ENCODE measurements around the gene EFCAB11.

EFCAB11 gene

DNA sequence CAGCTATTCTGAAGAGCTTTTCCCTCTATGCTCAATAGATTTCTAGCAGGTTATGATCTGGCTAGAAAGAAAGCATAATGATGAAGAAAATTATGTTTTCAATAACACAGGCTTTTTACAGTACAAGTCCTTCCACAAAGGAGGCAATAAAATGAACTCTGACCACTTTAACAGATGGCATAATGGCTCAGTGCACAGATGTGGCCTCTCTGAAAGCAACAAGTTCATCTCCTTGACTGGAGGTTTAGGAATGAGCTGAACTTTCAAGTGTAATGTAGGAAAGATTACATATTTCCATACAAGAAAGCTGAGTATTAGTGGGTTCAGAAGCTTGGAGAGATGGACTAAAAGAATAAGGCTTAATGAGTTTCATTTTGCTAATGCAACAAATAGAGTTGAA lies 147.4 kb downstream of the EFCAB11 start:
- DNase-seq: no peak

- DNase-seq: no peak
Observed at GRCh38 chr14:89806451-89806850, 148.1 kb downstream of the EFCAB11 start.

GRCh38 chr14:89805501-89805900 lies 149.0 kb downstream of the EFCAB11 start:
- no peak for DNase-seq

DNA sequence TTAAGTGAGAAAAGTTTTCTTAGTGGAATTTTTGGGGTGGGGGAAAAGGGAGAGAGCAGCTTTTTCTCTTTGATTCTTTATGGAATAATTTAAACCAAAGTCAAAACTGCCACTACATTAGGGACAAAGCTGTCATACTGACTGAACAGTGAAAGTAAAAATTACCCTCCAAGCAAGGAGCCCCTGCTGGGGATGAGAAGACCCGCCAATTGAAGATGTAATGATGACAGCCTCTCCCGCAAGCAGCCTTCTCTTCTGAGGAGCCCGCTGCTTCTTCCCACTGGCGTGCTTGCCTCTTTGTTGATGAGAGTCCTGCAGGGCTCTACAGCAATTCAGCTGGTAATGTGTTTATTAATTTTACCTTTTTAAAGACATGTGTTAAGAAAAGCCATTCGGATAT lies 151.0 kb downstream of the EFCAB11 start:
- no peak for DNase-seq

GRCh38 chr14:89801136-89801535 lies 153.4 kb downstream of the EFCAB11 start:
- DNase-seq: no peak

GRCh38 chr14:89798212-89798773 lies 156.2 kb downstream of the EFCAB11 start:
- DNase-seq: no peak

- DNase-seq: no peak
Observed at GRCh38 chr14:89797148-89797547, 157.4 kb downstream of the EFCAB11 start.

DNA sequence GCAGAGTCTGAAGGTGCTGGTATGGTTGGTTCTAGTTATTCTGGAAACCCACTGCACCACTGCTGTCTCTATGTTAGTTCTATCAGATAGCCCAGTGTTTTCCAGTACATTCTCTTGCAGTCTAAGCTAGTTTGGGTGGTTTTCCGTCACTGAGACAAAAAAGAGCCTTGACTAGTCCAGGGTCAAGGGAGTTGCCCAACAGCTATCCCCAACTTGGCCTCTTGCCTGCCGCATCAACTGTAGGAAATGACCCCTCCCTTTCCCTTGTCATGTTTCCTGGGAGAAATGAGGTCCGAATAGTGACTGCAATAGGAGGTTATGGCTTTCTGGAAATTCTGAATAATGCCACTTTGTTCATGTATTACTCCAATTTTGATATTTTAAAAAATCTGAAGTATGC lies 160.4 kb downstream of the EFCAB11 start:
- no peak for DNase-seq

- no peak for DNase-seq
Observed at GRCh38 chr14:89793367-89793716, 161.2 kb downstream of the EFCAB11 start.

DNA sequence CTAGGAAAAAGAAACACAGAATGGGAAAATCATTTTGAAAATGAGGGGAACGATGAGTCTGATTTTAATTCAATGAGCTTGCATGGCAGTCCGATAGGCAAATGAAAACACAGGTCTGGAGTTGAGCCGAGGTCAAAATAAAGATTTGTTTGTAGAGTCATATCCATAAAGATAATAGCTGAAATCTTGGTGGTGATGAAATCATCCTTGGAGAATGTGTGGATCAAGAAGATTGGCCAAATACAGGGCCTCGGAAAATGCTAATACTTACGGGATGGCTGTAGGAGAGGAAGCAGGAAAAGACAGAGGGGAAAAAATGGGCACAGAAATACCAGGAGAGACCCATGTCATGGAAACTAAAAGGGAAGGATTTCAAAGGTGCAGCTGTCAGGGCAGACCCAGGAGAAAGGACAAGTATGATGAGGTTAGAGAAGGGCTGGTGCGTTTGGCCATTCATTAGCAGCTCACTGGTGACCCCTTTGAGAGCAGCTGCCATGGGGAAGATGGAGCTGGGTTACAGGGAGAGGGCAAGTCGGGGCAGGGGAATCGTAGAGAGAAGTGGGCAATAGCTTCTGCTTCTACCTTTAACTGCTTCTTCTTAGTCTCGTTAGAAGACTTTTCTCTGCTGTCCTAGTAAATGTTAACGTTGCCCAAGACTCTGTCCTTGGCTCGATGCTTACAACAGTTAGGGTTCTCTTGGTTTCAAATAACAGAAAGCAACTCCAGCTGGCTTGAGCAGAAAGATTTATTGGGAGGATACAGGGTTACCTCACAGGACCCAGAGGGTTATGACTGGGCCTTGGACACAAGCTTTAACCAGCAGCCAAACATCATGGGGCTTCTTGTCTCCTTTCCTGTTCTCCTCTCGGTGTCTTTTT lies 161.8 kb downstream of the EFCAB11 start:
- no peak for DNase-seq

GRCh38 chr14:89787525-89787924 lies 167.0 kb downstream of the EFCAB11 start:
- no peak for DNase-seq

DNA sequence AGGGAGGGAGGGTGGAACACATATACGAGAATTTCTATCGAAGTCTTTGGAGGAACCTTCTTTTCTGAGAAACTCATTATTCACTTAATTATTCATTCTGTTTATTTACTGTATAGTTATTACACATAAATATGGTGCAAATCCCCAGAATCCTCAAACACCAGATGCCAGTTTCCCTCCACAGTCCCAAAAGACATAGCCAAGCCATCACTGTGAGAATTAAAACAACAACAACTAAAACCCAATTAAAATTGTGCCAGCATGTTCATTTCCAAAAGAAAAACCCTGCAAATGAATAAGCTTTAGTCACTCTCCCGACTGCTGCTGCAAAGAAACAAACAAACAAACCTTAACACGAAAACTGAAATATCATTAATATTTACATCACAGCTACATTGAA lies 173.5 kb downstream of the EFCAB11 start:
- no peak for DNase-seq

GRCh38 chr14:89779707-89780106 lies 174.8 kb downstream of the EFCAB11 start:
- DNase-seq: no peak

DNA sequence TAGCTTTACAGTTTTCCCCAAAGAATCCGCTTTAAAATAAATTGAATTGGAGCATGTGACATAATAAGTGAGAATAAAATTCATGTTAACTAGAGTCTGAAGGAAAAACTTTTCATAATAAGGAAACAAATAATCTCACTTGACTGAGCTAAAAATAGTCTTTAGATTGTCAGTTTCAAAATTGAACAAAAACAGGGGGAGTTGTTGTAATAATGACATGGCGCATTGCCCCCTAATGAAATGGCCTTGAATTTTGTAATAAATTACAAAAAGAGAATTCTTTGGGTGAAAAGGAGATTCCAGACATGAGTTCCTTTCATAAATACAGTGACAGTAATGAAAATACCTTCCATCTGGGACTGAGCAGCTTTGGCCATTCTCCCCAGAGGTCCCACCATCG lies 178.6 kb downstream of the EFCAB11 start:
- DNase-seq: no peak

GRCh38 chr14:89775151-89775550 lies 179.4 kb downstream of the EFCAB11 start:
- DNase-seq: no peak

DNA sequence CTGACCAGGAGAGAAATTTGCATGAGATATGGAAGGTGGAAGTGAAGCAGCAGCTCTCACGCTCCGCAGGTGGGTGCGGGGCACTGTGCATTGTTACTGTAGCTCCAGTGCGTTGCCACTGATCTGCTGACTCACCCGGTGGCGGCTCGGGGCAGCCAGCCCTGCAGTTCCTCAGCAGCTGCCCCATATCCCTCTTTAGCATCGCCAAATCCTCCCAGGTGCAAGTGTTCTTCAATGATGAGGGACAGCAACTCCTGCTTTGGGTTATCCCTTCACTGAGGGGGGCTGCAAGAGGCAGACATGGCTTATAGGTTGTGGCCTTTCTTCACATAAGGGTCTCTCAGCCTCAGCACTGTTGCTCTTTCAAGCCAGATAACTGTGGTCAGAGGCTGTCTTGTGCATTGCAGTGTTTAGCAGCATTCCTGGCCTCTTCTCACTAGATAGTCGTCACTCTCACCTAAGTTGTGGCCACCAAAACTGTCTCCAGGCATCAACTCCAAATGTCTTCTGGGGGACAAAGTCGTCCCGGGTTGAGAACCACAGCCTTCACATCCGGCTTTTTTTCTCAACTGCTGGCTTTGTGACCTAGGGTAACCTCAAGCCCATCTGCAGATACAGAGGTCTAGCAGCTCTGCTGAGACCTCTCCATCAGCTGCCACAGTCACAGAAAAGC lies 180.8 kb downstream of the EFCAB11 start:
- no peak for DNase-seq

GRCh38 chr14:89773151-89773550 lies 181.4 kb downstream of the EFCAB11 start:
- DNase-seq: no peak

DNA sequence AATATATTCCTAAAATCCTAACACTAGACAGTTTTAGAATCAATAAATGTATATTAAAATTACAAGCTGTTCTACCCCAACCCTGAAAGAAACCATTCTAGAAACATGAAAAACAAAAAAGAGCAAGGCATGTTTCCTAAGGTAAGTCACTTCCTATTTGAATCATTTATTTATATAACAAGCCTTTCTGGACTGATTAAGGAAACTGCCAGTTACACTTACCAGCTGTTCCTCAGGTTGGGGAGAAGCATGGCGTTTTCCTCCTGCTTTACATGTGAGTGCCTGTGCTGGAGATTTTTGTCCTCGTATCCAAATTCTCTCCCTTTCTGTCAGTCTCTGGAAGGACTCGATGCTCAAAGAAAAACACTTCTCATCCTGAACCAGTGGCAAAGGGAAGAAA lies 183.3 kb downstream of the EFCAB11 start:
- DNase-seq: no peak

DNA sequence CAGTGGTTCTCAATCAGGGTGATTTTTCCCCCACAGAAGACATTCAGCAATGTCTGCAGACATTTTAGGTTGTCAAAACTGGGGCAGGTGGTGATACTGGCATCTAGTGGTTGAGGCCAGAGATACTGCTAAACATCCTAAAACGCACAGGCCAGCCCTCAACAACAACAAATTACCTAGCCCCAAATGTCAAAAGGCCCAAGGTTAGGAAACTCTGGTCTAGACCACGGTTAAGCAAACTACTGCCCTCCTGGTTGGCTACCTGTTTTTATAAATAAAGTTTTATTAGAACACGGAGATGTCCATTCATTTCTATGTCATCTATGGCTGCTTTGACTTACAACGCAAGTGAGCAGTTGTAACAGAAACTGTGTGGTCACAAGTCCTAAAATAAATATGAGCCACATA lies 186.7 kb downstream of the EFCAB11 start:
- no peak for DNase-seq

GRCh38 chr14:89767131-89767530 lies 187.4 kb downstream of the EFCAB11 start:
- no peak for DNase-seq

- no peak for DNase-seq
Observed at GRCh38 chr14:89765346-89765745, 189.2 kb downstream of the EFCAB11 start.

- DNase-seq: no peak
Observed at GRCh38 chr14:89760086-89760485, 194.4 kb downstream of the EFCAB11 start.

DNA sequence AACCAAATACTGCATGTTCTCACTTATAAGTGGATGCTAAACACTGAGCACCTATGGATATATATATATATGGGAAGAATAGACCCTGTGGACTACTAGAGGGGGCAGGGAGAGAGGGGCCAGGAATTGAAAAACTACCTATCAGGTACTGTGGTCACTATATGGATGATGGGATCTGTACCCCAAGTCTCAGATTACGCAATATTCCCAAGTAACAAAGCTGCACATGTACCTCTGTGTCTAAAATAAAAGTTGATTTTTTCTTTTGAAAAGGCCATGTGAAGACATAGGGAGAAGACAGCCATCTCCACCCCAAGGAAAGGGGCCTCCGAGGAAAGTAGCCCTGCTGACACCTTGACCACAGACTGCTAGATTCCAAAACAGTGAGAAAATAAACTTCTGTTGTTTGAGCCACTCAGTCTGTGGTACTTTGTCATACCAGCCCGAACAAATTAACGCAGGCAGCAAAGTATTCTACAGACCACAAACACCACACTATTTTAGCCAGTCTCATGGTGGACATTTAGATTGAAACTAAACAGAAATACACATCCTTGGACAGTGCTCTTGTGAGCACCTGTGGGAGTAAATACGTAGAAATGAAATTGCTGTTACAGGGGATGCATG lies 197.1 kb downstream of the EFCAB11 start:
- no peak for DNase-seq

- DNase-seq: no peak
Observed at GRCh38 chr14:89755816-89756215, 198.7 kb downstream of the EFCAB11 start.

All from NCI-H187 treated with DMSO at 0.1 percent for 48 hours (cell line).